Tibial nerve (tissue), 4 donors: ENCODE measurements around the gene THAP2.

ENCODE experiments used
- CTCF ChIP-seq, 5 experiments: fragments of 200-600 bp in 3 of 5; fragments of 450-650 bp in 2 of 5; sonication (generic) in 3 of 5; IDR thresholded peaks; one replicate each; pipeline ENCODE4 v1.5.1; 2016 to 2019; ENCODE audit warnings: antibody characterized with exemption in 5 of 5, mild to moderate bottlenecking in 3 of 5, moderate library complexity in 2 of 5
- EP300 ChIP-seq, 2 donors: sonication (generic); formaldehyde crosslinking; IDR thresholded peaks; one replicate each; pipeline ENCODE4 v1.6.1; 2017; ENCODE audit warnings: antibody characterized with exemption in 2 of 2, mild to moderate bottlenecking in 1 of 2
- POLR2A ChIP-seq, 2 donors: fragments of 450-650 bp; IDR thresholded peaks; one replicate each; pipeline ENCODE4 v1.6.1; 2017; ENCODE audit warnings: antibody characterized with exemption in 2 of 2, mild to moderate bottlenecking in 2 of 2, moderate library complexity in 2 of 2

- no peak for TF ChIP-seq CTCF (IDR thresholded peaks at IDR 0.05)
- TF ChIP-seq POLR2A (IDR thresholded peaks at IDR 0.05): no peak
- no peak for TF ChIP-seq EP300 (IDR thresholded peaks at IDR 0.05)
Observed at GRCh38 chr12:71726548-71726947, 62.4 kb downstream of the THAP2 start.
